B cell (primary cell): ENCODE results near the gene PLXNA3. TPM values are rescaled to one million over a fixed set of nuclear protein-coding genes. Genes with fewer than 3 reads are reported as not detected.

Experiments
- ATAC-seq: fragments of 200-7000 bp; cut with Tn5 transposase; one replicate; pipeline ENCODE4 v1.10.0; 2021; ENCODE audit warnings: low read depth, mild to moderate bottlenecking, moderate number of reproducible peaks, moderate library complexity
- CTCF ChIA-PET: fragments of 350-600 bp; sonication (Branson Sonifier 250); formaldehyde crosslinking; loops from one replicate; lab custom pipeline; 2021; ENCODE audit warnings: antibody characterized with exemption, inconsistent platforms; lab: Charles Lee
- POLR2A ChIA-PET: fragments of 350-600 bp; sonication (Branson Sonifier 250); formaldehyde crosslinking; loops from one replicate; lab custom pipeline; 2021; ENCODE audit warnings: antibody characterized with exemption; lab: Charles Lee
- DNase-seq: peaks from one replicate; pipeline ENCODE4 v3.0.0; 2013
- H2AFZ ChIP-seq: 2 replicates; pipeline ENCODE4 v1.6.1; 2012; ENCODE audit warnings: mild to moderate bottlenecking, low read depth, low read length; ENCODE audit not compliant: insufficient read depth, poor library complexity, severe bottlenecking
- H3K27ac ChIP-seq, 2 donors: 1 replicate in 1 of 2; 2 replicates in 1 of 2; pipeline ENCODE4 v1.5.1; 2012 to 2013; ENCODE audit warnings: low read length in 2 of 2, mild to moderate bottlenecking in 2 of 2, moderate library complexity in 1 of 2
- H3K27me3 ChIP-seq, 4 experiments: fragments of 200-600 bp in 1 of 4; sonication (generic) in 1 of 4; replicated peaks in 1 of 4; 1 replicate in 2 of 4; 2 replicates in 2 of 4; pipeline versions ENCODE4 v1.6.1 to v1.7.0; 2013 to 2016; ENCODE audit warnings: low read length in 3 of 4, mild to moderate bottlenecking in 2 of 4, mixed read lengths in 1 of 4, moderate library complexity in 1 of 4; ENCODE audit not compliant: insufficient read depth in 4 of 4, control insufficient read depth in 3 of 4; ENCODE audit errors: control extremely low read depth in 1 of 4
- H3K36me3 ChIP-seq, 2 experiments: replicated peaks in 1 of 2; 1 replicate in 1 of 2; 2 replicates in 1 of 2; pipeline versions ENCODE4 v1.6.1 to v1.7.1; 2013; ENCODE audit warnings: low read length in 1 of 2; ENCODE audit not compliant: insufficient read depth in 2 of 2, control insufficient read depth in 1 of 2; ENCODE audit errors: control extremely low read depth in 1 of 2, extremely low read depth in 1 of 2
- H3K4me1 ChIP-seq, 2 donors: fragments of 200-600 bp in 1 of 2; sonication (generic) in 1 of 2; 1 replicate in 1 of 2; 2 replicates in 1 of 2; pipeline versions ENCODE4 v1.5.1 to v1.6.1; 2013 to 2017; ENCODE audit warnings: low read length in 2 of 2; ENCODE audit not compliant: control insufficient read depth in 2 of 2, insufficient read depth in 2 of 2
- H3K4me2 ChIP-seq: replicated peaks from 2 replicates; pipeline ENCODE3; 2012; ENCODE audit warnings: mild to moderate bottlenecking, low read depth, low read length; ENCODE audit not compliant: poor library complexity, severe bottlenecking
- H3K4me3 ChIP-seq, 5 experiments: fragments of 200-600 bp in 1 of 5; sonication (generic) in 1 of 5; 1 replicate in 3 of 5; 2 replicates in 2 of 5; pipeline versions ENCODE4 v1.5.1 to v1.7.0; 2011 to 2016; ENCODE audit warnings: low read length in 4 of 5, mild to moderate bottlenecking in 4 of 5, low read depth in 2 of 5, control low read depth in 1 of 5, moderate library complexity in 1 of 5; ENCODE audit not compliant: insufficient read depth in 1 of 5; ENCODE audit errors: control extremely low read depth in 1 of 5, extremely low read depth in 1 of 5
- H3K79me2 ChIP-seq: fragments of 200-600 bp; sonication (generic); one replicate; pipeline ENCODE4 v1.6.0; 2016; ENCODE audit warnings: low read length; ENCODE audit not compliant: control insufficient read depth, insufficient read depth
- H3K9ac ChIP-seq: fragments of 200-600 bp; sonication (generic); 2 replicates; pipeline ENCODE4 v1.6.1; 2017; ENCODE audit warnings: mild to moderate bottlenecking, low read length, moderate library complexity
- H3K9me3 ChIP-seq, 3 donors: one replicate each; pipeline versions ENCODE4 v1.6.1 to v1.7.1; 2013; ENCODE audit warnings: low read length in 2 of 3; ENCODE audit not compliant: control insufficient read depth in 2 of 3, insufficient read depth in 1 of 3; ENCODE audit errors: control extremely low read depth in 1 of 3
- H4K20me1 ChIP-seq: 2 replicates; pipeline ENCODE4 v1.6.0; 2012; ENCODE audit warnings: mild to moderate bottlenecking, low read length; ENCODE audit not compliant: insufficient read depth, control insufficient read depth, poor library complexity, severe bottlenecking
- H3K27ac Mint-ChIP-seq: one replicate; pipeline ENCODE4 v1.8.0; 2021; ENCODE audit warnings: mixed read lengths
- H3K27me3 Mint-ChIP-seq: one replicate; pipeline ENCODE4 v1.8.0; 2021; ENCODE audit warnings: mixed read lengths
- H3K4me1 Mint-ChIP-seq: one replicate; pipeline ENCODE4 v1.8.0; 2021; ENCODE audit warnings: mixed read lengths
- H3K4me3 Mint-ChIP-seq: one replicate; pipeline ENCODE4 v1.8.0; 2021; ENCODE audit warnings: mixed read lengths
- H3K9me3 Mint-ChIP-seq: one replicate; pipeline ENCODE4 v1.8.0; 2022; ENCODE audit warnings: mixed read lengths; ENCODE audit not compliant: insufficient read depth
- CTCF ChIP-seq: fragments of 200-600 bp; IDR thresholded peaks from one replicate; pipeline ENCODE4 v1.8.0; 2022; ENCODE audit warnings: antibody characterized with exemption, mild to moderate bottlenecking
- EZH2 ChIP-seq: IDR thresholded peaks from 2 replicates; pipeline ENCODE4 v1.6.1; 2012; ENCODE audit warnings: borderline replicate concordance, low read depth, mild to moderate bottlenecking, moderate library complexity, low read length; ENCODE audit not compliant: insufficient read depth, poor library complexity, severe bottlenecking
- WGBS: methylation state at CpG from one replicate; pipeline ENCODE4 v1.1.5; 2013; ENCODE audit warnings: missing lambda C conversion rate; ENCODE audit not compliant: insufficient coverage; 5-methylcytosine and 5-hydroxymethylcytosine counted together
- intact Hi-C: fragments of 100-400 bp; cut with micrococcal nuclease; formaldehyde crosslinking; loops from one replicate; pipeline ENCODE4 v1.10.0; 2022
- polyA plus RNA-seq: library from polyadenylated mRNA; depleted of rRNA; stranded (reverse); fragments of >200 nt; gene quantifications from 2 replicates; pipeline ENCODE4 v1.2.3, GENCODE V29; 2012
- total RNA-seq, 2 donors: library from RNA; stranded (reverse); fragments of 120-200 nt in 1 of 2; gene quantifications; 1 replicate in 1 of 2; 2 replicates in 1 of 2; pipeline versions ENCODE4 v1.2.3 to v1.2.4, GENCODE V29; 2013 to 2022

The PLXNA3 gene
- total and polyA plus RNA-seq, 2 donors (not counting 1 experiment from before 2014, with no cell fraction given), result 68.6 to 114 TPM

- Histone ChIP-seq H3K9ac (no peak overlapping the region), H3K4me1 (peaks cover 0 to 1% of the 10 kb centered on the region in 2 donors), H3K27ac (no peak overlapping the region), H3K36me3 (peaks cover 0 to 31% of the 10 kb centered on the region in 2 experiments), H3K79me2 (peaks cover 11% of the 10 kb centered on the region), H3K4me2 (no peak overlapping the region), H2AFZ (no peak overlapping the region), H3K9me3 (no peaks in the 10 kb centered on the region), H4K20me1 (no peaks in the 10 kb centered on the region), H3K27me3 (no peaks in the 10 kb centered on the region), H3K4me3 (no peak overlapping the region)
- ChIA-PET CTCF (no interaction called here), POLR2A (no interaction called here)
- WGBS, result 98% methylated on average over 10 of the region's 28 CpGs
- ATAC-seq, result no peak
- no peaks in the 10 kb centered on the region for H3K27me3 Mint-ChIP-seq
- H3K9me3 Mint-ChIP-seq, result no peaks in the 10 kb centered on the region
- peaks cover 6% of the 10 kb centered on the region for H3K4me1 Mint-ChIP-seq
- no peak overlapping the region for H3K4me3 Mint-ChIP-seq
- TF ChIP-seq EZH2, result no peak
- TF ChIP-seq CTCF, result no peak
- no peak overlapping the region for H3K27ac Mint-ChIP-seq
- intact Hi-C loops, result no loop called here
- DNase-seq, result no peak
These were observed 6.8 kb downstream of the PLXNA3 start for GRCh38 chrX:154464806-154465365.

- ChIA-PET CTCF (no interaction called here), POLR2A (interaction anchor here (0.6 kb wide), 1 partner anchor 59 kb away, joined by 6 read pairs; no protein-coding TSS in a partner anchor)
- no peak overlapping the region for H3K27ac ChIP-seq
- ATAC-seq, result no peak
- H3K9me3 ChIP-seq, result no peaks in the 10 kb centered on the region
- peaks cover 5% of the 10 kb centered on the region for H3K79me2 ChIP-seq
- H3K27me3 ChIP-seq, result no peaks in the 10 kb centered on the region
- H3K27me3 Mint-ChIP-seq, result no peaks in the 10 kb centered on the region
- H2AFZ ChIP-seq, result no peak overlapping the region
- no peaks in the 10 kb centered on the region for H3K4me1 ChIP-seq
- H3K9ac ChIP-seq, result no peak overlapping the region
- no peak overlapping the region for H3K4me2 ChIP-seq
- no peak overlapping the region for H3K27ac Mint-ChIP-seq
- 94% methylated on average over 12 of the region's 14 CpGs for WGBS
- no peak for TF ChIP-seq EZH2
- no peak for TF ChIP-seq CTCF
- H3K4me1 Mint-ChIP-seq, result peaks cover 1% of the 10 kb centered on the region
- peaks cover 0 to 35% of the 10 kb centered on the region in 2 experiments for H3K36me3 ChIP-seq
- DNase-seq, result no peak
- H3K9me3 Mint-ChIP-seq, result no peaks in the 10 kb centered on the region
- no peak overlapping the region for H3K4me3 Mint-ChIP-seq
- no peak overlapping the region for H3K4me3 ChIP-seq
- H4K20me1 ChIP-seq, result no peaks in the 10 kb centered on the region
- intact Hi-C loops, result no loop called here
These were observed 7.5 kb downstream of the PLXNA3 start for GRCh38 chrX:154465601-154466000.
